Activated CD4-positive, alpha-beta T cell treated with anti-CD3 and anti-CD28 coated beads for 1 hour (primary cell): ENCODE measurements around the gene PRIM2.
"Not testable (repeated sequence)": the region's sequence is repeated elsewhere in the genome, so short reads cannot be mapped to it uniquely, and the experiment has no call there.

Experiments
- DNase-seq: peaks from one replicate; pipeline ENCODE4 v3.0.0-alpha.2; 2020

Gene PRIM2

GRCh38 chr6:57368965-57369731 is 51.7 kb downstream of the PRIM2 start:
- DNase-seq, result not testable (repeated sequence)

GRCh38 chr6:57371779-57372178 is 54.3 kb downstream of the PRIM2 start:
- DNase-seq, result not testable (repeated sequence)

GRCh38 chr6:57374764-57375163 is 57.3 kb downstream of the PRIM2 start:
- not testable (repeated sequence) for DNase-seq

GRCh38 chr6:57376083-57376482 is 58.7 kb downstream of the PRIM2 start:
- DNase-seq, result not testable (repeated sequence)

GRCh38 chr6:57389038-57389592 is 71.7 kb downstream of the PRIM2 start:
- not testable (repeated sequence) for DNase-seq

GRCh38 chr6:57390818-57391217 is 73.4 kb downstream of the PRIM2 start:
- DNase-seq, result not testable (repeated sequence)

GRCh38 chr6:57392047-57392446 is 74.6 kb downstream of the PRIM2 start:
- DNase-seq, result not testable (repeated sequence)

GRCh38 chr6:57419341-57419740 is 101.9 kb downstream of the PRIM2 start:
- DNase-seq, result not testable (repeated sequence)

GRCh38 chr6:57421503-57421902 is 104.1 kb downstream of the PRIM2 start:
- DNase-seq, result no peak

- no peak for DNase-seq
Observed at GRCh38 chr6:57423468-57423867, 106.0 kb downstream of the PRIM2 start.

GRCh38 chr6:57431742-57432141 is 114.3 kb downstream of the PRIM2 start:
- DNase-seq, result not testable (repeated sequence)

- DNase-seq, result no peak
Observed at GRCh38 chr6:57432157-57432556, 114.7 kb downstream of the PRIM2 start.

GRCh38 chr6:57432919-57433684 is 115.7 kb downstream of the PRIM2 start:
- no peak for DNase-seq

GRCh38 chr6:57433790-57434189 is 116.4 kb downstream of the PRIM2 start:
- DNase-seq, result not testable (repeated sequence)

GRCh38 chr6:57434944-57435343 is 117.5 kb downstream of the PRIM2 start:
- DNase-seq, result no peak

GRCh38 chr6:57435475-57436160 is 118.2 kb downstream of the PRIM2 start:
- DNase-seq, result no peak

GRCh38 chr6:57440735-57441134 is 123.3 kb downstream of the PRIM2 start:
- not testable (repeated sequence) for DNase-seq

- not testable (repeated sequence) for DNase-seq
Observed at GRCh38 chr6:57442133-57442532, 124.7 kb downstream of the PRIM2 start.

GRCh38 chr6:57443181-57443580 is 125.8 kb downstream of the PRIM2 start:
- not testable (repeated sequence) for DNase-seq

- DNase-seq, result not testable (repeated sequence)
Observed at GRCh38 chr6:57444787-57445186, 127.4 kb downstream of the PRIM2 start.

- DNase-seq, result not testable (repeated sequence)
Observed at GRCh38 chr6:57445379-57445778, 127.9 kb downstream of the PRIM2 start.

GRCh38 chr6:57445790-57446468 is 128.5 kb downstream of the PRIM2 start:
- not testable (repeated sequence) for DNase-seq
